DND-41 (cell line): ENCODE measurements around the gene GJA5.

Experiments used
- EZH2 ChIP-seq: IDR thresholded peaks from 3 replicates; pipeline ENCODE4 v1.6.1; 2012; ENCODE audit warnings: borderline replicate concordance, low read depth, mild to moderate bottlenecking, moderate library complexity, low read length, inconsistent platforms; ENCODE audit not compliant: severe bottlenecking
- TF ChIP-seq, protein P1 (sequence below): IDR thresholded peaks from 2 replicates; pipeline ENCODE4 v1.5.1; 2012; ENCODE audit warnings: borderline replicate concordance, low read length, moderate library complexity, mild to moderate bottlenecking; ENCODE audit not compliant: poor library complexity, severe bottlenecking; ENCODE audit errors: extremely low read depth

DNA sequence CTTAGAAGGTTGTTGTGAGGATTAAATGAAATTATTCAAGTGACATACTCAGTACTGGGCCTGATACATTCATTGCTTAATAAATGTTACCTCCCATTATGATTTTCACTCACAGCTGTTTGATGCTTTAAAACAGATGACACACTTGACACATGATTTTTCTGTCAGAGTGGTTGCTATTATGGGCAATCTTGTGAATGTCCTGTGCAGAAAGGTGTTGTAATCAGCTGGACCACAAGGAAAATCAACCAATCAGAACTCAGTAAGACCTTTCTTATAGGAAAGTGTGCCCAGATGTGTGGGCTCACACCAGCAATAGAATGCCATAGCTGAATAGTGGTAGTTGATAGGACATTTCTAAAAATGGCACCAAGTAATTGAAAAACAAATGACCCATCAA lies 23.5 kb downstream of the GJA5 start:
- TF ChIP-seq, protein P1, sequence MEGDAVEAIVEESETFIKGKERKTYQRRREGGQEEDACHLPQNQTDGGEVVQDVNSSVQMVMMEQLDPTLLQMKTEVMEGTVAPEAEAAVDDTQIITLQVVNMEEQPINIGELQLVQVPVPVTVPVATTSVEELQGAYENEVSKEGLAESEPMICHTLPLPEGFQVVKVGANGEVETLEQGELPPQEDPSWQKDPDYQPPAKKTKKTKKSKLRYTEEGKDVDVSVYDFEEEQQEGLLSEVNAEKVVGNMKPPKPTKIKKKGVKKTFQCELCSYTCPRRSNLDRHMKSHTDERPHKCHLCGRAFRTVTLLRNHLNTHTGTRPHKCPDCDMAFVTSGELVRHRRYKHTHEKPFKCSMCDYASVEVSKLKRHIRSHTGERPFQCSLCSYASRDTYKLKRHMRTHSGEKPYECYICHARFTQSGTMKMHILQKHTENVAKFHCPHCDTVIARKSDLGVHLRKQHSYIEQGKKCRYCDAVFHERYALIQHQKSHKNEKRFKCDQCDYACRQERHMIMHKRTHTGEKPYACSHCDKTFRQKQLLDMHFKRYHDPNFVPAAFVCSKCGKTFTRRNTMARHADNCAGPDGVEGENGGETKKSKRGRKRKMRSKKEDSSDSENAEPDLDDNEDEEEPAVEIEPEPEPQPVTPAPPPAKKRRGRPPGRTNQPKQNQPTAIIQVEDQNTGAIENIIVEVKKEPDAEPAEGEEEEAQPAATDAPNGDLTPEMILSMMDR, result no peak
- TF ChIP-seq EZH2, result no peak
